ENCODE measurements around the gene GRID1. TPM values are rescaled to one million over a fixed set of nuclear protein-coding genes. Genes with fewer than 3 reads are reported as not detected.

Gene GRID1
- total RNA-seq, 2 donors from 2014 or later, result 0.27 to 0.85 TPM

DNA sequence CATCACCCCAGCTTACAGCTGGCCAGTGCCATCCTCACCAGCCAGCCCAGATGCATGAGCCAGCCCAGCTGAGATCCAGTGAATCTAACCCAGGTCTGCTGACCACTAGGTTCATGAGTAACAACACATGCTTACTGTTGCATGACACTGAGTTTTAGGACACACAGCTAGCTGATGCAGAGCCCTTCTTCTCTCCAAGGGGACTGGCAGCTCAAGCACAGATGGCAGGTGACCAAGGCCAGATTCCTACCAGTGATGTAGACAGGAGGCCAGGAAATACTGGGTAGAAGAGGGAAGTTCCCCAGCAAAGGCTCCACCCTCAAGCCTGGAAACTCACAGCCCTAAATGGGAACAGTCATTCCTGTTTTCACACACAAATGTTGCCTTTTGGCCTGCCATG is 236.6 kb downstream of the GRID1 start:
- Histone ChIP-seq H3K27me3 (replicated peaks; ENCODE audit: insufficient read depth) (no peaks in the 10 kb centered on the region), H3K36me3 (no peaks in the 10 kb centered on the region), H3K4me3 (no peak overlapping the region), H3K4me1 (ENCODE audit: control insufficient read depth in 1 of 2, low read depth in 2 of 2) (no peaks in the 10 kb centered on the region), H3K9me3 (no peaks in the 10 kb centered on the region), H3K27ac (no peak overlapping the region)
- TF ChIP-seq, protein P1, sequence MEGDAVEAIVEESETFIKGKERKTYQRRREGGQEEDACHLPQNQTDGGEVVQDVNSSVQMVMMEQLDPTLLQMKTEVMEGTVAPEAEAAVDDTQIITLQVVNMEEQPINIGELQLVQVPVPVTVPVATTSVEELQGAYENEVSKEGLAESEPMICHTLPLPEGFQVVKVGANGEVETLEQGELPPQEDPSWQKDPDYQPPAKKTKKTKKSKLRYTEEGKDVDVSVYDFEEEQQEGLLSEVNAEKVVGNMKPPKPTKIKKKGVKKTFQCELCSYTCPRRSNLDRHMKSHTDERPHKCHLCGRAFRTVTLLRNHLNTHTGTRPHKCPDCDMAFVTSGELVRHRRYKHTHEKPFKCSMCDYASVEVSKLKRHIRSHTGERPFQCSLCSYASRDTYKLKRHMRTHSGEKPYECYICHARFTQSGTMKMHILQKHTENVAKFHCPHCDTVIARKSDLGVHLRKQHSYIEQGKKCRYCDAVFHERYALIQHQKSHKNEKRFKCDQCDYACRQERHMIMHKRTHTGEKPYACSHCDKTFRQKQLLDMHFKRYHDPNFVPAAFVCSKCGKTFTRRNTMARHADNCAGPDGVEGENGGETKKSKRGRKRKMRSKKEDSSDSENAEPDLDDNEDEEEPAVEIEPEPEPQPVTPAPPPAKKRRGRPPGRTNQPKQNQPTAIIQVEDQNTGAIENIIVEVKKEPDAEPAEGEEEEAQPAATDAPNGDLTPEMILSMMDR (IDR thresholded peaks at IDR 0.05), result no peak
- DNase-seq (ENCODE audit: low spot score) (no peak), ATAC-seq (ENCODE audit: insufficient number of reproducible peaks, low FRiP score, low read depth) (no peak)

DNA sequence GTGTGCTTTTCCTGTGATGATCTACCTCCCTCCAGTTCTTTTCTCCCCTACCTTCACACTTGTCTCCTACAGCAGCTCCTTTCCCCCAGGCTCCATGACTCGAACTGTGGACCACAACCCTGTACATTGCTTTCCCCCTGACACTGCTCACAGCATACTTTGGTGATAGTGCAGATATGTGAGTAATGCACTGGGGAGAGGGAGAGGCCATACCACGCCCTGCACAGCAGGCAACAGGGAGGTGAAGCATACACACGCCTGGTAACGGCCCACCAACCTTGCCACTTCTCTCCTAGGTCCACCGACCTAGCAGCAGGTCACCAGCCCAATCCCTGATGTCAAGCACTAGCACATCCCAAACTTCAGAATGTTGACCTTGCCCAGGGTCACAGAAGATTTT is 238.2 kb downstream of the GRID1 start:
- Histone ChIP-seq H3K27me3 (replicated peaks; ENCODE audit: insufficient read depth) (no peaks in the 10 kb centered on the region), H3K4me1 (ENCODE audit: control insufficient read depth in 1 of 2, low read depth in 2 of 2) (no peaks in the 10 kb centered on the region), H3K9me3 (no peaks in the 10 kb centered on the region), H3K27ac (no peak overlapping the region), H3K36me3 (no peaks in the 10 kb centered on the region), H3K4me3 (no peak overlapping the region)
- TF ChIP-seq, protein P1 (IDR thresholded peaks at IDR 0.05), result no peak
- DNase-seq (ENCODE audit: low spot score) (no peak), ATAC-seq (ENCODE audit: insufficient number of reproducible peaks, low FRiP score, low read depth) (no peak)

DNA sequence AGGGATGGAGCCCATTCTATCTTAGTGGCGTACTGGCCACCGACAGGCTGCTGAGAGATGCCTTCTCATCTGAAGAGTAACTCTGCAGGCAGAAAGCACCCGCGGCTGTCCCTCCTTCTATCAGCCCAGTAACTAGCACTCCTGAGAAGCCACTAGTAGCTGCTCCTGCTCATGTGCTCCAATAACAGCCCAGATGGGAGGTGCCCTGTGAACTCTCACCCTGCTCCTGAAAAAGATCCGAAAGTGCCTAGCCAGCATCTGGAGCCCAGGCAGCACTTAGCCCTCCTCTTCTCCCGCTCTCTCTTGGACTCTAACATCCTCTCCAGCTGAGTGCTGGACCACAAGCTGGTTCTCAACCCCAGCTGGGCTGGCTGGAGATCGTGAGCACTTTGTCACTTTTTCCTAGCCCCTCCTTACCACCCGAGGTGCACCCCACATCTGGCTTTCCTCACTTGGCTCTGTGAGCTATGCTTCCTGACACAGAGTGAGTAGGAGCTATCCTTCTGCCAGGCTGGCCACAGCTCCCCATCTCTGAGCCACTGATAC is 239.2 kb downstream of the GRID1 start:
- DNase-seq (ENCODE audit: low spot score) (no peak), ATAC-seq (ENCODE audit: insufficient number of reproducible peaks, low FRiP score, low read depth) (no peak)
- H3K4me3 ChIP-seq, result no peak overlapping the region
- TF ChIP-seq, protein P1 (IDR thresholded peaks at IDR 0.05), result no peak
- H3K4me1 ChIP-seq (ENCODE audit: control insufficient read depth in 1 of 2, low read depth in 2 of 2), result no peaks in the 10 kb centered on the region
- H3K27ac ChIP-seq, result no peak overlapping the region
- no peaks in the 10 kb centered on the region for H3K36me3 ChIP-seq
- H3K27me3 ChIP-seq (replicated peaks; ENCODE audit: insufficient read depth), result no peaks in the 10 kb centered on the region
- no peaks in the 10 kb centered on the region for H3K9me3 ChIP-seq

DNA sequence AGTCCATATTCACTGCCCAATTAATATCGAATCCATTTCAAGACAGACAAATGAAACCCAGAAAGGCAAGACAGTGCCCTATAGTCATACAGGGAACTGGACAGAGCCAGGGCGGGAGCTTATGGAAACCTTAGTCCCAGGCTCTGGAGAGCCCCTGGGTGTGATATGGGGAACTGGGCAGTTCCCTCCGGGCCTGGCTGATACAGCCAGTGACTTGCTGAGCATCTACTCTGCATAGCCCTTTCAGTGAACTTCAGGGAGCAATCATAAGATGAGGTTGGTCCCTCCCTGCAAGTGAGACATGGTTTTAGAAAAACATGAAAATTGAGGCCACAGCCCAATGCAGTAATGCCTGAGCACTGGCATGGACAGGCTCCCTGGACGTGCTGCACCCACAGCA is 241.9 kb downstream of the GRID1 start:
- H3K9me3 ChIP-seq, result no peaks in the 10 kb centered on the region
- no peak overlapping the region for H3K4me3 ChIP-seq
- no peak for DNase-seq (ENCODE audit: low spot score)
- TF ChIP-seq, protein P1 (IDR thresholded peaks at IDR 0.05), result no peak
- H3K36me3 ChIP-seq, result no peaks in the 10 kb centered on the region
- no peak overlapping the region for H3K27ac ChIP-seq
- H3K27me3 ChIP-seq (replicated peaks; ENCODE audit: insufficient read depth), result no peaks in the 10 kb centered on the region
- no peak for ATAC-seq (ENCODE audit: insufficient number of reproducible peaks, low FRiP score, low read depth)
- H3K4me1 ChIP-seq (ENCODE audit: control insufficient read depth in 1 of 2, low read depth in 2 of 2), result no peaks in the 10 kb centered on the region

DNA sequence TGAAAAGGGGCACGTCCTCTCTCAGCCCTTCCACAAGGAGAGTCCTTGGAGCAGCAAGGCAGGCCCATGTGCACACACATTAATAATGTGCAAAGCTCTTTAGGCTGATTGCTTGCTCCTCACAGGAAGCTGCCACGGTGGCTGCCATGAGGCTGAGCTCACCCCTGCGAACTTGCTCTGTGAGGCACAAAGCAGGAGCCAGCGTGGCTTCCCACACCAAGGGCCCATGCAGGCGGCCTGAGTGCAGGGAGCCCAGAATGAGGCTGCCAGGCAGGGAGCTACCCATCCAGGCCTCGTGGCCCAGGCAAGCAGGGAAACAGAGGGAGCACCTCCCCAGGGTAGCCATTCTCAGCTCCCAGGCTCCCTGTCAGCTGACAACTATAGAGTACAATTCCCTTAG is 242.9 kb downstream of the GRID1 start:
- H3K27ac ChIP-seq, result no peak overlapping the region
- DNase-seq (ENCODE audit: low spot score) (no peak), ATAC-seq (ENCODE audit: insufficient number of reproducible peaks, low FRiP score, low read depth) (no peak)
- no peaks in the 10 kb centered on the region for H3K9me3 ChIP-seq
- H3K4me1 ChIP-seq (ENCODE audit: control insufficient read depth in 1 of 2, low read depth in 2 of 2), result no peaks in the 10 kb centered on the region
- H3K36me3 ChIP-seq, result no peaks in the 10 kb centered on the region
- no peak overlapping the region for H3K4me3 ChIP-seq
- TF ChIP-seq, protein P1 (IDR thresholded peaks at IDR 0.05), result no peak
- no peaks in the 10 kb centered on the region for H3K27me3 ChIP-seq (replicated peaks; ENCODE audit: insufficient read depth)
